IMR-90 (cell line): ENCODE data around the gene TMEM179. TPM values are rescaled to one million over a fixed set of nuclear protein-coding genes. Genes with fewer than 3 reads are reported as not detected.

Experiments used
- ATAC-seq: fragments of 200-7000 bp; cut with Tn5 transposase; 2 replicates; pipeline ENCODE4 v1.9.1; 2020; ENCODE audit warnings: low read depth, mild to moderate bottlenecking, moderate library complexity
- BruUV-seq: library from RNA; stranded (reverse); fragments of 400-500 nt; replicated peaks from 2 replicates; lab custom pipeline; 2021; lab: Mats Ljungman, UMichigan
- CTCF ChIA-PET: fragments of 300-600 bp; formaldehyde crosslinking; extraction: SDS; loops from one replicate; lab custom pipeline; 2021; ENCODE audit warnings: antibody characterized with exemption; lab: Yijun Ruan, JAX
- POLR2A ChIA-PET: fragments of 300-600 bp; sonication (Branson Sonifier 250); formaldehyde crosslinking; loops from one replicate; lab custom pipeline; 2022; ENCODE audit warnings: antibody characterized with exemption; ENCODE audit not compliant: unreplicated experiment; lab: Charles Lee
- DNase-seq: peaks from one replicate; pipeline ENCODE4 v3.0.0; 2013
- H2AFZ ChIP-seq: replicated peaks from 2 replicates; pipeline ENCODE3; 2013; ENCODE audit warnings: low read length, mild to moderate bottlenecking; ENCODE audit not compliant: poor library complexity
- H2AK5ac ChIP-seq: 2 replicates; pipeline ENCODE4 v1.6.1; 2013; ENCODE audit warnings: low read depth, low read length, inconsistent platforms
- H2AK9ac ChIP-seq: replicated peaks from 2 replicates; pipeline ENCODE3; 2013; ENCODE audit warnings: mild to moderate bottlenecking, low read depth, low read length, moderate library complexity; ENCODE audit not compliant: poor library complexity
- H2BK120ac ChIP-seq: 2 replicates; pipeline ENCODE4 v1.6.1; 2013; ENCODE audit warnings: low read depth, low read length, inconsistent platforms
- H2BK15ac ChIP-seq: 3 replicates; pipeline ENCODE4 v1.6.1; 2013; ENCODE audit warnings: low read depth, low read length, inconsistent platforms
- H2BK20ac ChIP-seq: 2 replicates; pipeline ENCODE4 v1.6.1; 2013; ENCODE audit warnings: low read depth, mild to moderate bottlenecking, inconsistent platforms, low read length, moderate library complexity
- H2BK5ac ChIP-seq: 2 replicates; pipeline ENCODE4 v1.6.1; 2013; ENCODE audit warnings: mild to moderate bottlenecking, low read depth, low read length, inconsistent platforms; ENCODE audit not compliant: poor library complexity, severe bottlenecking
- H3K14ac ChIP-seq: replicated peaks from 2 replicates; pipeline ENCODE4 v1.6.1; 2013; ENCODE audit warnings: low read depth, low read length, inconsistent platforms
- H3K18ac ChIP-seq: 2 replicates; pipeline ENCODE4 v1.6.1; 2013; ENCODE audit warnings: low read depth, low read length, control low read depth
- H3K23ac ChIP-seq: 2 replicates; pipeline ENCODE4 v1.6.1; 2013; ENCODE audit warnings: low read depth, low read length, inconsistent platforms
- H3K27ac ChIP-seq: 2 replicates; pipeline ENCODE4 v1.5.1; 2013; ENCODE audit warnings: mild to moderate bottlenecking, control low read depth, low read length; ENCODE audit not compliant: insufficient read depth
- H3K27me3 ChIP-seq: 2 replicates; pipeline ENCODE4 v1.6.1; 2013; ENCODE audit warnings: low read length; ENCODE audit not compliant: control insufficient read depth, insufficient read depth
- H3K36me3 ChIP-seq: 2 replicates; pipeline ENCODE4 v1.6.1; 2013; ENCODE audit warnings: low read length, mixed read lengths; ENCODE audit not compliant: control insufficient read depth, insufficient read depth
- H3K4ac ChIP-seq: 2 replicates; pipeline ENCODE4 v1.6.1; 2013; ENCODE audit warnings: low read depth, low read length, inconsistent platforms
- H3K4me1 ChIP-seq: 2 replicates; pipeline ENCODE4 v1.6.1; 2013; ENCODE audit warnings: low read length, mixed read lengths; ENCODE audit not compliant: control insufficient read depth, insufficient read depth
- H3K4me2 ChIP-seq: 2 replicates; pipeline ENCODE4 v1.6.1; 2013; ENCODE audit warnings: low read depth, mild to moderate bottlenecking, control low read depth, low read length, moderate library complexity
- H3K4me3 ChIP-seq: 2 replicates; pipeline ENCODE4 v1.5.1; 2013; ENCODE audit warnings: low read depth, mild to moderate bottlenecking, control low read depth, low read length, moderate library complexity; ENCODE audit not compliant: insufficient read depth
- H3K56ac ChIP-seq: 2 replicates; pipeline ENCODE4 v1.6.1; 2013; ENCODE audit warnings: low read length, inconsistent platforms; ENCODE audit not compliant: insufficient read depth; ENCODE audit errors: extremely low read depth
- H3K79me1 ChIP-seq, 2 experiments: 2 replicates each; pipeline ENCODE4 v1.6.1; 2013; ENCODE audit warnings: low read length in 2 of 2, inconsistent platforms in 1 of 2, low read depth in 1 of 2
- H3K9ac ChIP-seq: 2 replicates; pipeline ENCODE4 v1.6.1; 2013; ENCODE audit warnings: low read depth, low read length, control low read depth
- H3K9me1 ChIP-seq: 2 replicates; pipeline ENCODE4 v1.6.1; 2013; ENCODE audit warnings: low read length, inconsistent platforms; ENCODE audit not compliant: insufficient read depth
- H3K9me3 ChIP-seq: 2 replicates; pipeline ENCODE4 v1.6.1; 2013; ENCODE audit warnings: low read length; ENCODE audit not compliant: control insufficient read depth, insufficient read depth
- H4K20me1 ChIP-seq: 2 replicates; pipeline ENCODE4 v1.6.1; 2013; ENCODE audit warnings: low read length, inconsistent platforms; ENCODE audit not compliant: insufficient read depth
- H4K5ac ChIP-seq: 2 replicates; pipeline ENCODE4 v1.6.1; 2013; ENCODE audit warnings: mild to moderate bottlenecking, low read depth, low read length, control low read depth
- H4K8ac ChIP-seq, 2 experiments: 2 replicates each; pipeline ENCODE4 v1.6.1; 2013; ENCODE audit warnings: low read depth in 2 of 2, low read length in 2 of 2, control low read depth in 1 of 2, inconsistent platforms in 1 of 2
- H4K91ac ChIP-seq: 2 replicates; pipeline ENCODE4 v1.6.1; 2013; ENCODE audit warnings: low read depth, low read length, inconsistent platforms; ENCODE audit not compliant: insufficient read depth
- CEBPB ChIP-seq: IDR thresholded peaks from 2 replicates; pipeline ENCODE4 v1.6.1; 2012; ENCODE audit warnings: low read depth, low read length, improper control_type of control experiment
- CHD1 ChIP-seq: IDR thresholded peaks from 2 replicates; pipeline ENCODE4 v1.6.1; 2012; ENCODE audit warnings: low read depth, low read length, improper control_type of control experiment
- CTCF ChIP-seq: conservative IDR thresholded peaks from 2 replicates; pipeline ENCODE4 v1.5.1; 2012; ENCODE audit warnings: mild to moderate bottlenecking, low read depth, low read length, improper control_type of control experiment
- ELK1 ChIP-seq: fragments of 150-350 bp; IDR thresholded peaks from 2 replicates; pipeline ENCODE4 v1.6.1; 2016; ENCODE audit warnings: low read depth, mild to moderate bottlenecking, low read length, moderate library complexity, borderline replicate concordance
- MAFK ChIP-seq: IDR thresholded peaks from 2 replicates; pipeline ENCODE4 v1.6.1; 2012; ENCODE audit warnings: low read depth, low read length, improper control_type of control experiment
- MAZ ChIP-seq: IDR thresholded peaks from 2 replicates; pipeline ENCODE4 v1.6.1; 2012; ENCODE audit warnings: low read depth, mild to moderate bottlenecking, low read length, improper control_type of control experiment, moderate library complexity, borderline replicate concordance
- MXI1 ChIP-seq: IDR thresholded peaks from 2 replicates; pipeline ENCODE4 v1.6.1; 2012; ENCODE audit warnings: low read depth, mild to moderate bottlenecking, low read length, moderate library complexity, borderline replicate concordance
- NFE2L2 ChIP-seq: fragments of 150-350 bp; IDR thresholded peaks from 2 replicates; pipeline ENCODE4 v1.6.1; 2016; ENCODE audit warnings: low read depth, mild to moderate bottlenecking, low read length
- POLR2A ChIP-seq: IDR thresholded peaks from 2 replicates; pipeline ENCODE4 v1.6.1; 2012; ENCODE audit warnings: mild to moderate bottlenecking, low read depth, low read length
- RAD21 ChIP-seq: IDR thresholded peaks from 2 replicates; pipeline ENCODE4 v1.6.1; 2012; ENCODE audit warnings: low read length, improper control_type of control experiment
- RCOR1 ChIP-seq: IDR thresholded peaks from 2 replicates; pipeline ENCODE4 v1.6.1; 2012; ENCODE audit warnings: mild to moderate bottlenecking, low read length, improper control_type of control experiment; ENCODE audit not compliant: insufficient replicate concordance
- RFX5 ChIP-seq: IDR thresholded peaks from 2 replicates; pipeline ENCODE4 v1.8.0; 2012; ENCODE audit warnings: low read depth, mild to moderate bottlenecking, low read length, moderate library complexity
- SMC3 ChIP-seq: fragments of 150-350 bp; IDR thresholded peaks from 2 replicates; pipeline ENCODE4 v1.6.1; 2016; ENCODE audit warnings: low read depth, mild to moderate bottlenecking, antibody characterized with exemption, low read length, moderate library complexity
- USF2 ChIP-seq: fragments of 150-350 bp; IDR thresholded peaks from 2 replicates; pipeline ENCODE4 v1.6.1; 2017; ENCODE audit warnings: mild to moderate bottlenecking, antibody characterized with exemption, low read length, low read depth
- WGBS, 2 experiments: methylation state at CpG; one replicate each; pipeline versions ENCODE4 v1.1.5 to v1.1.7; 2013; ENCODE audit warnings: missing lambda C conversion rate in 2 of 2; ENCODE audit not compliant: insufficient read length in 1 of 2; ENCODE audit errors: extremely low coverage in 2 of 2; 5-methylcytosine and 5-hydroxymethylcytosine counted together
- dilution Hi-C: fragments of 300-500 bp; cut with HindIII; formaldehyde crosslinking; loops from one replicate; pipeline ENCODE4 v1.14.3; 2018; ENCODE audit warnings: low sequenced_read_pairs; ENCODE audit not compliant: unreplicated experiment
- in situ Hi-C: fragments of 300-500 bp; cut with MboI; formaldehyde crosslinking; loops from 3 replicates; pipeline ENCODE4 v1.14.3; 2019; ENCODE audit warnings: low sequenced_read_pairs, inconsistent platforms, mixed read lengths
- intact Hi-C: fragments of 100-400 bp; cut with micrococcal nuclease; formaldehyde crosslinking; loops from 2 replicates; pipeline ENCODE4 v1.10.0; 2022
- polyA plus RNA-seq, 3 experiments: library from polyadenylated mRNA; depleted of rRNA; stranded (reverse); fragments of >200 nt; gene quantifications; 2 replicates each; pipeline ENCODE4 v1.2.3, GENCODE V29; 2012; ENCODE audit warnings: low replicate concordance in 1 of 3
- total RNA-seq: library from RNA; depleted of rRNA; stranded (reverse); fragments of >200 nt; gene quantifications from 2 replicates; pipeline ENCODE4 v1.2.3, GENCODE V29; 2012

Gene TMEM179
- total and polyA plus RNA-seq, 2 of the 4 experiments (the other 2 are of a cell fraction), result not detected

GRCh38 chr14:104553166-104554087, 51.1 kb downstream of the TMEM179 start:
- Histone ChIP-seq H3K9ac (no peak overlapping the region), H2BK15ac (no peak overlapping the region), H3K27ac (no peak overlapping the region), H3K4me1 (no peaks in the 10 kb centered on the region), H3K18ac (no peak overlapping the region), H2BK20ac (no peak overlapping the region), H3K9me3 (no peaks in the 10 kb centered on the region), H2AK9ac (no peak overlapping the region), H2BK5ac (no peak overlapping the region), H3K56ac (no peak overlapping the region), H4K20me1 (no peaks in the 10 kb centered on the region), H2AK5ac (no peak overlapping the region), H4K5ac (no peak overlapping the region), H3K4me2 (no peak overlapping the region), H3K4ac (no peak overlapping the region), H3K36me3 (no peaks in the 10 kb centered on the region), H3K4me3 (no peak overlapping the region), H3K23ac (no peak overlapping the region), H3K9me1 (no peaks in the 10 kb centered on the region), H2AFZ (no peak overlapping the region), H3K79me1 (no peaks in the 10 kb centered on the region), H4K8ac (no peak overlapping the region), H2BK120ac (no peak overlapping the region), H3K27me3 (peaks cover 8% of the 10 kb centered on the region; the same call in 1 of the 2 replicates), H3K14ac (no peak overlapping the region), H4K91ac (no peak overlapping the region)
- TF ChIP-seq RCOR1 (no peak), CTCF (no peak), CHD1 (no peak), MXI1 (no peak), CEBPB (no peak), RFX5 (no peak), MAFK (no peak), SMC3 (no peak), USF2 (no peak), RAD21 (no peak), POLR2A (no peak), ELK1 (no peak), NFE2L2 (no peak), MAZ (no peak)
- intact Hi-C loops (no loop called here), dilution Hi-C loops (no loop called here), in situ Hi-C loops (loop anchor here (25.0 kb wide), 1 partner anchor 466 kb away; the partner anchor contains the start of gene ASPG)
- BruUV-seq, result no TSS peak
- POLR2A ChIA-PET, result no interaction called here
- ATAC-seq (no peak), DNase-seq (no peak)
- 54% methylated on average over 6 of the region's 30 CpGs; no CpG with 5 or more reads in 1 of the 2 experiments for WGBS, 2 experiments
- CTCF ChIA-PET, result no interaction called here
